GM23338 (cell line): ENCODE data around the gene GTF2F1. TPM values are rescaled to one million over a fixed set of nuclear protein-coding genes. Genes with fewer than 3 reads are reported as not detected.
"Not testable (repeated sequence)": the region's sequence is repeated elsewhere in the genome, so short reads cannot be mapped to it uniquely, and the experiment has no call there.

Experiments used
- ATAC-seq: fragments of 200-7000 bp; cut with Tn5 transposase; 3 replicates; pipeline ENCODE4 v1.9.1; 2020
- DNase-seq: peaks from one replicate; pipeline ENCODE4 v3.0.0-alpha.2; 2015; ENCODE audit warnings: low spot score
- H2AFZ ChIP-seq: fragments of 200-600 bp; sonication (generic); 2 replicates; pipeline ENCODE4 v1.8.0; 2016; ENCODE audit warnings: antibody characterized with exemption, mild to moderate bottlenecking, moderate library complexity
- H3F3A ChIP-seq: fragments of 200-600 bp; sonication (generic); replicated peaks from 2 replicates; pipeline ENCODE4 v1.8.0; 2017; ENCODE audit warnings: antibody characterized with exemption, mixed run types, low read depth
- H3K27ac ChIP-seq: fragments of 200-600 bp; sonication (generic); 2 replicates; pipeline ENCODE4 v1.6.1; 2016; ENCODE audit warnings: low read depth
- H3K27me3 ChIP-seq: fragments of 200-600 bp; sonication (generic); 2 replicates; pipeline ENCODE4 v1.8.0; 2016; ENCODE audit warnings: mild to moderate bottlenecking, mixed run types, moderate library complexity; ENCODE audit not compliant: insufficient read depth
- H3K36me3 ChIP-seq: fragments of 200-600 bp; sonication (generic); 2 replicates; pipeline ENCODE4 v1.8.0; 2016; ENCODE audit warnings: mild to moderate bottlenecking; ENCODE audit not compliant: insufficient read depth
- H3K4me1 ChIP-seq: fragments of 200-600 bp; sonication (generic); 2 replicates; pipeline ENCODE4 v1.8.0; 2016; ENCODE audit warnings: mild to moderate bottlenecking, moderate library complexity; ENCODE audit not compliant: insufficient read depth
- H3K4me2 ChIP-seq: fragments of 200-600 bp; sonication (generic); 2 replicates; pipeline ENCODE4 v1.7.1; 2017; ENCODE audit warnings: mixed run types
- H3K4me3 ChIP-seq: fragments of 200-600 bp; sonication (generic); 2 replicates; pipeline ENCODE4 v1.6.1; 2016; ENCODE audit warnings: mixed run types
- H3K79me2 ChIP-seq: fragments of 200-600 bp; sonication (generic); replicated peaks from 2 replicates; pipeline ENCODE4 v1.8.0; 2017; ENCODE audit warnings: mild to moderate bottlenecking; ENCODE audit not compliant: insufficient read depth
- H3K9me2 ChIP-seq: fragments of 200-600 bp; sonication (generic); 2 replicates; pipeline ENCODE4 v1.8.0; 2017; ENCODE audit not compliant: insufficient read depth
- H4K20me1 ChIP-seq: fragments of 200-600 bp; sonication (generic); replicated peaks from 2 replicates; pipeline ENCODE4 v1.8.0; 2017; ENCODE audit warnings: mild to moderate bottlenecking; ENCODE audit not compliant: insufficient read depth
- H3K27ac Mint-ChIP-seq: 2 replicates; pipeline ENCODE4 v1.8.0; 2020; ENCODE audit warnings: inconsistent platforms, mild to moderate bottlenecking, moderate library complexity, mixed read lengths
- H3K27me3 Mint-ChIP-seq: 3 replicates; pipeline ENCODE4 v1.8.0; 2022; ENCODE audit warnings: low read depth, mild to moderate bottlenecking, moderate library complexity, mixed read lengths, inconsistent platforms; ENCODE audit not compliant: insufficient read depth, poor library complexity
- H3K36me3 Mint-ChIP-seq: 3 replicates; pipeline ENCODE4 v1.8.0; 2021; ENCODE audit warnings: low read depth, mild to moderate bottlenecking, inconsistent platforms, moderate library complexity, mixed read lengths
- H3K4me1 Mint-ChIP-seq: 3 replicates; pipeline ENCODE4 v1.8.0; 2020; ENCODE audit warnings: mild to moderate bottlenecking, inconsistent platforms, mixed read lengths
- H3K4me3 Mint-ChIP-seq: 3 replicates; pipeline ENCODE4 v1.8.0; 2021; ENCODE audit warnings: moderate library complexity, mild to moderate bottlenecking, inconsistent platforms, mixed read lengths
- H3K9me3 Mint-ChIP-seq: 3 replicates; pipeline ENCODE4 v1.8.0; 2020; ENCODE audit warnings: moderate library complexity, mild to moderate bottlenecking, inconsistent platforms, mixed read lengths
- ETS1 ChIP-seq: IDR thresholded peaks from 2 replicates; pipeline ENCODE4 v1.6.1; 2016; ENCODE audit warnings: antibody characterized with exemption
- NANOG ChIP-seq: IDR thresholded peaks from 2 replicates; pipeline ENCODE4 v1.6.1; 2016; ENCODE audit warnings: antibody characterized with exemption, borderline replicate concordance
- STAT1 ChIP-seq: IDR thresholded peaks from one replicate; pipeline ENCODE4 v1.6.1; 2016; ENCODE audit warnings: antibody characterized with exemption; ENCODE audit not compliant: unreplicated experiment
- ZNF114 ChIP-seq: fragments of 250-450 bp; sonication (Bioruptor Pico); IDR thresholded peaks from 2 replicates; pipeline ENCODE4 v1.5.0; 2020; ENCODE audit warnings: mild to moderate bottlenecking, moderate library complexity
- ZNF462 ChIP-seq: fragments of 250-450 bp; sonication (Bioruptor Pico); IDR thresholded peaks from 2 replicates; pipeline ENCODE4 v1.5.0; 2020; ENCODE audit warnings: mild to moderate bottlenecking, moderate library complexity
- polyA plus RNA-seq: library from polyadenylated mRNA; unstranded; fragments of >200 nt; fragmentation: Nextera tagmentation; extraction: Ambion mirVana; gene quantifications from 2 replicates; pipeline ENCODE4 v1.2.1, GENCODE V29; 2016
- total RNA-seq: library from RNA; depleted of rRNA; stranded (reverse); fragments of >200 nt; shearing (Covaris generic); gene quantifications from 2 replicates; pipeline ENCODE4 v1.2.3, GENCODE V29; 2014

The GTF2F1 gene
- total and polyA plus RNA-seq, 2 experiments from 2014 or later = 62.1 to 65.5 TPM

GRCh38 chr19:6350688-6351087, 42.3 kb downstream of the GTF2F1 start:
- H3K4me3 Mint-ChIP-seq = no peak overlapping the region
- no peaks in the 10 kb centered on the region for H3K4me1 Mint-ChIP-seq
- H3K79me2 ChIP-seq = no peaks in the 10 kb centered on the region
- no peaks in the 10 kb centered on the region for H3K36me3 ChIP-seq
- H3K9me3 Mint-ChIP-seq = peaks cover 70% of the 10 kb centered on the region
- no peaks in the 10 kb centered on the region for H4K20me1 ChIP-seq
- no peaks in the 10 kb centered on the region for H3F3A ChIP-seq
- no peak for TF ChIP-seq ETS1
- no peak for TF ChIP-seq ZNF114 (CRISPR knock-in tag)
- TF ChIP-seq NANOG = no peak
- H3K9me2 ChIP-seq = no peaks in the 10 kb centered on the region
- H2AFZ ChIP-seq = no peak overlapping the region
- H3K27me3 ChIP-seq = no peaks in the 10 kb centered on the region
- no peaks in the 10 kb centered on the region for H3K27me3 Mint-ChIP-seq
- H3K27ac ChIP-seq = no peak overlapping the region
- H3K36me3 Mint-ChIP-seq = 0 out of 3 replicates have a peak, but pooled peaks cover 3% of the 10 kb centered on the region
- no peak overlapping the region for H3K4me3 ChIP-seq
- no peak overlapping the region for H3K4me2 ChIP-seq
- no peak for ATAC-seq
- no peak for DNase-seq
- H3K27ac Mint-ChIP-seq = no peak overlapping the region
- H3K4me1 ChIP-seq = no peaks in the 10 kb centered on the region

- not testable (repeated sequence) for H3K27ac Mint-ChIP-seq, H3K27ac ChIP-seq, H4K20me1 ChIP-seq, H3K79me2 ChIP-seq, H3K4me1 ChIP-seq, H3F3A ChIP-seq, H3K27me3 Mint-ChIP-seq, ATAC-seq, H2AFZ ChIP-seq, H3K4me1 Mint-ChIP-seq, H3K4me2 ChIP-seq, H3K9me2 ChIP-seq, DNase-seq, H3K36me3 Mint-ChIP-seq, H3K4me3 Mint-ChIP-seq, H3K36me3 ChIP-seq, H3K27me3 ChIP-seq, H3K4me3 ChIP-seq
- H3K9me3 Mint-ChIP-seq = peaks cover 71% of the 10 kb centered on the region
Observed at GRCh38 chr19:6349271-6349670, 43.7 kb downstream of the GTF2F1 start.

- Histone ChIP-seq H3F3A (no peaks in the 10 kb centered on the region), H3K79me2 (no peaks in the 10 kb centered on the region), H3K4me2 (no peak overlapping the region), H3K4me1 (no peaks in the 10 kb centered on the region), H3K4me3 (no peak overlapping the region), H2AFZ (no peak overlapping the region), H4K20me1 (no peaks in the 10 kb centered on the region), H3K27me3 (no peaks in the 10 kb centered on the region), H3K36me3 (no peaks in the 10 kb centered on the region), H3K9me2 (no peaks in the 10 kb centered on the region), H3K27ac (no peak overlapping the region)
- H3K9me3 Mint-ChIP-seq = peaks cover 81% of the 10 kb centered on the region
- no peak overlapping the region for H3K27ac Mint-ChIP-seq
- peaks cover 20% of the 10 kb centered on the region; the same call in 2 of the 3 replicates for H3K36me3 Mint-ChIP-seq
- H3K4me3 Mint-ChIP-seq = no peak overlapping the region
- H3K4me1 Mint-ChIP-seq = no peaks in the 10 kb centered on the region
- no peak for ATAC-seq
- peaks cover 5% of the 10 kb centered on the region for H3K27me3 Mint-ChIP-seq
- DNase-seq = no peak
- no peak for TF ChIP-seq ZNF462 (CRISPR knock-in tag)
- no peak for TF ChIP-seq STAT1
- TF ChIP-seq ETS1 = no peak
Observed at GRCh38 chr19:6343462-6343861, 49.5 kb downstream of the GTF2F1 start.
